ENCODE data around the gene KLC1.
A peak's percentile ranks its signal among the peaks of the same experiment; 100 is the strongest.

Gene KLC1

GRCh38 chr14:103676881-103677675, 48.1 kb downstream of the KLC1 start:
- no peak for TF ChIP-seq CTCF (IDR thresholded peaks at IDR 0.05; ENCODE audit: borderline replicate concordance, control extremely low read depth, extremely low read depth, insufficient read depth, missing control alignments)
- in situ Hi-C loops (cut with MboI; ENCODE audit: low sequenced_read_pairs, unreplicated experiment), result no loop called here
- DNase-seq (ENCODE audit: low spot score), result no peak

- in situ Hi-C loops (cut with MboI; ENCODE audit: low sequenced_read_pairs, unreplicated experiment), result no loop called here
- DNase-seq (ENCODE audit: low spot score), result peak; percentile 82
- TF ChIP-seq CTCF (IDR thresholded peaks at IDR 0.05; ENCODE audit: borderline replicate concordance, control extremely low read depth, extremely low read depth, insufficient read depth, missing control alignments), result peak; percentile 46
Measured at GRCh38 chr14:103679351-103679750, 50.3 kb downstream of the KLC1 start.

- no peak for DNase-seq (ENCODE audit: low spot score)
- TF ChIP-seq CTCF (IDR thresholded peaks at IDR 0.05; ENCODE audit: borderline replicate concordance, control extremely low read depth, extremely low read depth, insufficient read depth, missing control alignments), result no peak
- in situ Hi-C loops (cut with MboI; ENCODE audit: low sequenced_read_pairs, unreplicated experiment), result no loop called here
Measured at GRCh38 chr14:103680491-103681231, 51.6 kb downstream of the KLC1 start.

GRCh38 chr14:103683139-103683538, 54.1 kb downstream of the KLC1 start:
- in situ Hi-C loops (cut with MboI; ENCODE audit: low sequenced_read_pairs, unreplicated experiment), result no loop called here
- TF ChIP-seq CTCF (IDR thresholded peaks at IDR 0.05; ENCODE audit: borderline replicate concordance, control extremely low read depth, extremely low read depth, insufficient read depth, missing control alignments), result no peak
- DNase-seq (ENCODE audit: low spot score), result no peak

GRCh38 chr14:103684471-103684870, 55.5 kb downstream of the KLC1 start:
- DNase-seq (ENCODE audit: low spot score), result no peak
- TF ChIP-seq CTCF (IDR thresholded peaks at IDR 0.05; ENCODE audit: borderline replicate concordance, control extremely low read depth, extremely low read depth, insufficient read depth, missing control alignments), result no peak
- in situ Hi-C loops (cut with MboI; ENCODE audit: low sequenced_read_pairs, unreplicated experiment), result no loop called here

GRCh38 chr14:103684871-103685270, 55.9 kb downstream of the KLC1 start:
- no peak for DNase-seq (ENCODE audit: low spot score)
- no peak for TF ChIP-seq CTCF (IDR thresholded peaks at IDR 0.05; ENCODE audit: borderline replicate concordance, control extremely low read depth, extremely low read depth, insufficient read depth, missing control alignments)
- in situ Hi-C loops (cut with MboI; ENCODE audit: low sequenced_read_pairs, unreplicated experiment), result no loop called here
